B cell (primary cell): ENCODE measurements around the gene ITIH2.

Source experiments
- CTCF ChIP-seq: fragments of 200-600 bp; IDR thresholded peaks from one replicate; pipeline ENCODE4 v1.8.0; 2022; ENCODE audit warnings: antibody characterized with exemption, mild to moderate bottlenecking
- EZH2 ChIP-seq: IDR thresholded peaks from 2 replicates; pipeline ENCODE4 v1.6.1; 2012; ENCODE audit warnings: borderline replicate concordance, low read depth, mild to moderate bottlenecking, moderate library complexity, low read length; ENCODE audit not compliant: insufficient read depth, poor library complexity, severe bottlenecking

GRCh38 chr10:7766241-7766640 lies 63.1 kb downstream of the ITIH2 start:
- TF ChIP-seq CTCF: no peak
- TF ChIP-seq EZH2: no peak
